ENCODE data around the gene RNF123. TPM values are rescaled to one million over a fixed set of nuclear protein-coding genes. Genes with fewer than 3 reads are reported as not detected.

The RNF123 gene
- total and polyA plus RNA-seq, 2 donors (not counting 1 experiment from before 2014, with no cell fraction given), result 51.8 to 69.0 TPM

GRCh38 chr3:49723628-49724551, 34.5 kb downstream of the RNF123 start, which contains the start of gene GMPPB:
Gene GMPPB, minus strand, starts transcription at chr3:49723951. Its CDS starts 225 bp downstream, at chr3:49723726.
- peak within 1 kb of the TSS; percentile 57 for H2AFZ ChIP-seq (ENCODE audit: insufficient read depth, low read depth, low read length, poor library complexity, severe bottlenecking)
- peak within 1 kb of the TSS; percentile 100 for H3K27ac ChIP-seq (ENCODE audit: low read length in 2 of 2)
- intact Hi-C loops (cut with micrococcal nuclease), result loop anchor here (1.0 kb wide), 5 partner anchors 50 to 132 kb away; partner anchors contain the start of genes APEH, IP6K1 and TRAIP
- WGBS (ENCODE audit: insufficient coverage), result under 1% methylated on average over 102 of the region's 102 CpGs
- H3K27ac Mint-ChIP-seq, result peak within 1 kb of the TSS; percentile 97
- no peaks in the 10 kb centered on the region for H3K9me3 ChIP-seq (ENCODE audit: control extremely low read depth in 1 of 3, control insufficient read depth in 2 of 3, insufficient read depth in 1 of 3, low read length in 2 of 3)
- H3K27me3 Mint-ChIP-seq, result no peaks in the 10 kb centered on the region
- peak within 1 kb of the TSS; percentile 96 for H3K4me3 Mint-ChIP-seq
- H3K79me2 ChIP-seq (ENCODE audit: control insufficient read depth, insufficient read depth, low read length), result no peaks in the 10 kb centered on the region
- peak within 1 kb of the TSS; percentile 97 for H3K4me2 ChIP-seq (replicated peaks; ENCODE audit: low read depth, low read length, poor library complexity, severe bottlenecking)
- H4K20me1 ChIP-seq (ENCODE audit: control insufficient read depth, insufficient read depth, low read length, poor library complexity, severe bottlenecking), result no peaks in the 10 kb centered on the region
- H3K36me3 ChIP-seq (replicated peaks in 1 of 2; ENCODE audit: control extremely low read depth in 1 of 2, control insufficient read depth in 1 of 2, extremely low read depth in 1 of 2, insufficient read depth in 2 of 2, low read length in 1 of 2), result peaks cover 0 to 43% of the 10 kb centered on the region in 2 experiments
- H3K9ac ChIP-seq (ENCODE audit: low read length), result peak within 1 kb of the TSS; percentile 98
- no peaks in the 10 kb centered on the region for H3K9me3 Mint-ChIP-seq (ENCODE audit: insufficient read depth)
- H3K4me3 ChIP-seq (ENCODE audit: control extremely low read depth in 1 of 5, extremely low read depth in 1 of 5, insufficient read depth in 1 of 5, low read depth in 2 of 5, low read length in 4 of 5), result peak within 1 kb of the TSS; percentile 63 to 99 (median 92)
- ATAC-seq (ENCODE audit: low read depth), result peak; percentile 78
- POLR2A ChIA-PET, result interaction anchor here (0.5 to 2.1 kb wide), 6 partner anchors 8 to 358 kb away, joined by 3 to 7 read pairs (median 6); partner anchors contain the start of genes INKA1 and IP6K1
- TF ChIP-seq, protein P1, sequence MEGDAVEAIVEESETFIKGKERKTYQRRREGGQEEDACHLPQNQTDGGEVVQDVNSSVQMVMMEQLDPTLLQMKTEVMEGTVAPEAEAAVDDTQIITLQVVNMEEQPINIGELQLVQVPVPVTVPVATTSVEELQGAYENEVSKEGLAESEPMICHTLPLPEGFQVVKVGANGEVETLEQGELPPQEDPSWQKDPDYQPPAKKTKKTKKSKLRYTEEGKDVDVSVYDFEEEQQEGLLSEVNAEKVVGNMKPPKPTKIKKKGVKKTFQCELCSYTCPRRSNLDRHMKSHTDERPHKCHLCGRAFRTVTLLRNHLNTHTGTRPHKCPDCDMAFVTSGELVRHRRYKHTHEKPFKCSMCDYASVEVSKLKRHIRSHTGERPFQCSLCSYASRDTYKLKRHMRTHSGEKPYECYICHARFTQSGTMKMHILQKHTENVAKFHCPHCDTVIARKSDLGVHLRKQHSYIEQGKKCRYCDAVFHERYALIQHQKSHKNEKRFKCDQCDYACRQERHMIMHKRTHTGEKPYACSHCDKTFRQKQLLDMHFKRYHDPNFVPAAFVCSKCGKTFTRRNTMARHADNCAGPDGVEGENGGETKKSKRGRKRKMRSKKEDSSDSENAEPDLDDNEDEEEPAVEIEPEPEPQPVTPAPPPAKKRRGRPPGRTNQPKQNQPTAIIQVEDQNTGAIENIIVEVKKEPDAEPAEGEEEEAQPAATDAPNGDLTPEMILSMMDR (IDR thresholded peaks at IDR 0.05), result no peak
- no peak for TF ChIP-seq EZH2 (IDR thresholded peaks at IDR 0.05; ENCODE audit: borderline replicate concordance, insufficient read depth, low read depth, low read length, poor library complexity, severe bottlenecking)
- peaks cover 59% of the 10 kb centered on the region for H3K4me1 Mint-ChIP-seq
- CTCF ChIA-PET, result interaction anchor here (0.7 to 1.1 kb wide), 3 partner anchors 115 to 456 kb away, joined by 3 to 5 read pairs (median 4); no protein-coding TSS in a partner anchor
- peaks cover 27 to 59% of the 10 kb centered on the region in 2 donors for H3K4me1 ChIP-seq (ENCODE audit: control insufficient read depth in 2 of 2, insufficient read depth in 2 of 2, low read length in 2 of 2)
- H3K27me3 ChIP-seq (replicated peaks in 1 of 4; ENCODE audit: control extremely low read depth in 1 of 4, control insufficient read depth in 3 of 4, insufficient read depth in 4 of 4, low read length in 3 of 4), result no peaks in the 10 kb centered on the region
- DNase-seq, result peak; percentile 97
